Dendritic cell treated with granulocyte-macrophage colony-stimulating factor and Interleukin-4, amounts not matched to agents 40 ng/mL and 50 ng/mL, for 4 days (primary cell): Measurements from ENCODE around the gene CCSER1.
"Not testable (repeated sequence)": the region's sequence is repeated elsewhere in the genome, so short reads cannot be mapped to it uniquely, and the experiment has no call there.

ENCODE experiments used
- H3K27ac Mint-ChIP-seq: one replicate; pipeline ENCODE4 v1.8.0; 2022; ENCODE audit warnings: mild to moderate bottlenecking, mixed read lengths
- H3K27me3 Mint-ChIP-seq: one replicate; pipeline ENCODE4 v1.8.0; 2022; ENCODE audit warnings: mild to moderate bottlenecking, mixed read lengths
- H3K36me3 Mint-ChIP-seq: one replicate; pipeline ENCODE4 v1.8.0; 2022; ENCODE audit warnings: low read depth, mixed read lengths
- H3K4me1 Mint-ChIP-seq: one replicate; pipeline ENCODE4 v1.8.0; 2022; ENCODE audit warnings: low read depth, mixed read lengths
- H3K4me3 Mint-ChIP-seq: one replicate; pipeline ENCODE4 v1.8.0; 2022; ENCODE audit warnings: mild to moderate bottlenecking, moderate library complexity, mixed read lengths
- H3K9me3 Mint-ChIP-seq: one replicate; pipeline ENCODE4 v1.8.0; 2022; ENCODE audit warnings: mixed read lengths
- intact Hi-C: fragments of 100-400 bp; cut with micrococcal nuclease; formaldehyde crosslinking; loops from one replicate; pipeline ENCODE4 v1.15.0; 2022

Gene CCSER1

GRCh38 chr4:91257721-91258120 is 1130.5 kb downstream of the CCSER1 start:
- H3K27ac Mint-ChIP-seq: no peak overlapping the region
- H3K27me3 Mint-ChIP-seq: no peaks in the 10 kb centered on the region
- H3K9me3 Mint-ChIP-seq: peaks cover 7% of the 10 kb centered on the region
- intact Hi-C loops: no loop called here
- no peaks in the 10 kb centered on the region for H3K4me1 Mint-ChIP-seq
- H3K4me3 Mint-ChIP-seq: no peak overlapping the region
- H3K36me3 Mint-ChIP-seq: no peaks in the 10 kb centered on the region

DNA sequence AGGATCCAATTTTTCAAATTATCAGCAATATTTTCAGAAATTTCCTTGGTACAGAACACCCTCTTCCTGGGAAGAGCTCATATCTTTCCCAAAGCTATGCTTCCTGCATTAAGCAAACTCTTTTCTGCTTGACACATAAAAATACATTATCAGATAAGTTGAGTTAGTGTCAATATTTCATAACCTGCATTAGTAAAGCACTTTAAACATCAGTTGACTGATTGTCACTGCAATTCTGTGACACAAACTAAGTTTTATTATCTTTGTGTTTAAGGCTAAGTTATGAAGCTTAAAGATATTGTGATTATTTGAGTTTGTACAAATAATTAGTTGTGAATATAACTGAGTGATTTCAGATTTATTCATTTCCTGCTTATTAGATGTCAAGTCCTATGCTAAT is 1131.1 kb downstream of the CCSER1 start:
- Mint-ChIP-seq H3K27me3 (no peaks in the 10 kb centered on the region), H3K36me3 (no peaks in the 10 kb centered on the region), H3K27ac (no peak overlapping the region), H3K4me1 (no peaks in the 10 kb centered on the region), H3K4me3 (no peak overlapping the region), H3K9me3 (peaks cover 7% of the 10 kb centered on the region)
- intact Hi-C loops: no loop called here

DNA sequence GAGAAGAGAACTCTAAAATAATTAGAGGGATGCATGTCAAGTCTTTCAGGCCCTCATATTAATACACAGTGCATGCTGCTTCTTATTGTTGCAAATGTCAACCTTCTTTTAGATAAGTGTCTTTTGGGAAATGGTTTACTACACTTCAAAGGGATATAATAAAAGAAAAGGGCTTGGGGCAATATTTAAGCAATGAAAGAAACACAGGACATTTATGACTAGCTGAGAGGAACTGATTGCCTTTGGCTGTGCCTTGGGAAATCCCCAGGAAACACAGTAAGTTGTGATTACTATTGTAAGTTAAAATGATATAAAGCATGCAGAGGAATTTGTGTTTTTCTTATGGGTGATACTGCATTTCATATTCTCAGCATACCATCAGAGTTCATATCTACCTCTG is 1140.3 kb downstream of the CCSER1 start:
- H3K27ac Mint-ChIP-seq: no peak overlapping the region
- intact Hi-C loops: no loop called here
- H3K36me3 Mint-ChIP-seq: no peaks in the 10 kb centered on the region
- no peaks in the 10 kb centered on the region for H3K4me1 Mint-ChIP-seq
- no peaks in the 10 kb centered on the region for H3K27me3 Mint-ChIP-seq
- H3K4me3 Mint-ChIP-seq: no peak overlapping the region
- H3K9me3 Mint-ChIP-seq: peaks cover 35% of the 10 kb centered on the region

- H3K27ac Mint-ChIP-seq, H3K4me1 Mint-ChIP-seq, intact Hi-C loops, H3K36me3 Mint-ChIP-seq, H3K27me3 Mint-ChIP-seq, H3K4me3 Mint-ChIP-seq: not testable (repeated sequence)
- H3K9me3 Mint-ChIP-seq: peaks cover 44% of the 10 kb centered on the region
These were observed 1141.3 kb downstream of the CCSER1 start for GRCh38 chr4:91268481-91268880.

DNA sequence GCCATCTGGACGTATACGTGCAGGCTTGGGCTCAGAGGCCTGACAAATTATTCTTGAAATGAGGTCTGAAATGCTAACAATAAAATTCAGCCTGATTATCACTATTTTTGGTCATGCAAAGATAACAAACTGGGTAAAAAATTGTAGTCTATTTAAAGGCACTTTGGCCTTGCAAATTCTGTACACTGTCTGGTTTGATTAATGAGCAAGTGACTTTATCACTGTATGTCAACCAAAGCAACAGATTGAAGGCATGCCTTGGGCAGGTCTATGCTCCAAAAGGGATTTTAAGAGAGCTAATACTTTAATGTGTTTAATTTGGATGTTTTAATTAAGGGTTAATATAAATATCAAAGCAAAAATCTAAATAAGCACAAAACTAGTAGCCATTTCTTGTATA is 1141.7 kb downstream of the CCSER1 start:
- intact Hi-C loops: no loop called here
- Mint-ChIP-seq H3K4me1 (no peaks in the 10 kb centered on the region), H3K9me3 (peaks cover 45% of the 10 kb centered on the region), H3K36me3 (no peaks in the 10 kb centered on the region), H3K27ac (no peak overlapping the region), H3K27me3 (no peaks in the 10 kb centered on the region), H3K4me3 (no peak overlapping the region)

- Mint-ChIP-seq H3K36me3 (no peaks in the 10 kb centered on the region), H3K27ac (no peak overlapping the region), H3K27me3 (no peaks in the 10 kb centered on the region), H3K9me3 (peaks cover 63% of the 10 kb centered on the region), H3K4me1 (no peaks in the 10 kb centered on the region), H3K4me3 (no peak overlapping the region)
- intact Hi-C loops: no loop called here
These were observed 1152.7 kb downstream of the CCSER1 start for GRCh38 chr4:91279899-91280298.

- Mint-ChIP-seq H3K27ac (no peak overlapping the region), H3K36me3 (no peaks in the 10 kb centered on the region), H3K9me3 (peaks cover 55% of the 10 kb centered on the region), H3K4me3 (no peak overlapping the region), H3K27me3 (no peaks in the 10 kb centered on the region), H3K4me1 (no peaks in the 10 kb centered on the region)
- intact Hi-C loops: no loop called here
These were observed 1153.5 kb downstream of the CCSER1 start for GRCh38 chr4:91280551-91281290.

GRCh38 chr4:91282217-91282616 is 1155.0 kb downstream of the CCSER1 start:
- Mint-ChIP-seq H3K9me3 (peaks cover 42% of the 10 kb centered on the region), H3K4me1 (no peaks in the 10 kb centered on the region), H3K4me3 (no peak overlapping the region), H3K27me3 (no peaks in the 10 kb centered on the region), H3K27ac (no peak overlapping the region), H3K36me3 (no peaks in the 10 kb centered on the region)
- intact Hi-C loops: no loop called here

DNA sequence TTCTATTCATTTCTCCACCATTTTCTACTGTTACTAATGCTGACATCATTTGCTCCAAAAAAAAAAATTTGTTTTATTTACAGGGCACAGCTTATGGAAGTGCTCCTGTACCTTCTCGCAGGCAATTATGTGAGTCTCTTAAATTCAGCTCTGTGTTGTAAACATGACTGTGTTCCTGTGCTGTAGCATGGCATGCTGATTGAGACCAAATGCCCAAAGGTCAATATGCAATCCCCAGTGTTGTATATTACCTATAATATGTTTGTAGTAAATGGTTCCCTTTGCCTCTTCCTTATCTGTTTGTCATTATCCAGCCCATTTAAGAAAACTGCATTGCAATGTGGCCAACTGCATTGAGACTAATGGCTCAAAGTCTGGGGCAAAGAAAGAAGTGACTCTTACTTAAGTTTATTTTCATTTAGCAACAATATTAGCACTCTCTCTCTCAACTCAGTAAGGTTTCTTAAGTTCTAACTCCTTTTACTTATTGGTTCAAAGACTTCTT is 1156.6 kb downstream of the CCSER1 start:
- Mint-ChIP-seq H3K36me3 (no peaks in the 10 kb centered on the region), H3K4me3 (no peak overlapping the region), H3K9me3 (peaks cover 32% of the 10 kb centered on the region), H3K27ac (no peak overlapping the region), H3K27me3 (no peaks in the 10 kb centered on the region), H3K4me1 (no peaks in the 10 kb centered on the region)
- intact Hi-C loops: no loop called here

DNA sequence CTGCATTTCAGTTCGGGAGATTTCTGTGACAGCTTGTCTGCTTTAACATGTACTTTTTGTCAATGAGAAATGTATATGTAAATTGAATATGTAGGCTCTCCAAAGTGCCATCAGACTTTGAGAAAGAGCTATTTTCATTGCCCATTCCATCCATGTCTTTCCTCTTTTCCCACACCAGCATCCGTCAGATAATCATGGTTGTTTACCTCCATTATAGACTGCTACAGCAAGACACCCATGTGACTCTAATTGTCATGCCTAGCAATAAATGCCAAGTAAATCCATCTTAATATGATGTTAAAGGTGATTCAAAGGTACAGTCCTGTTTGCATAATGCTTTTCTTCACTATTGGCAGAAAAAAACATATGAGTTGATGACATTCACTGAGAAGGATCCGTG is 1157.3 kb downstream of the CCSER1 start:
- intact Hi-C loops: no loop called here
- Mint-ChIP-seq H3K36me3 (no peaks in the 10 kb centered on the region), H3K27ac (no peak overlapping the region), H3K4me3 (no peak overlapping the region), H3K9me3 (peaks cover 25% of the 10 kb centered on the region), H3K4me1 (no peaks in the 10 kb centered on the region), H3K27me3 (no peaks in the 10 kb centered on the region)

DNA sequence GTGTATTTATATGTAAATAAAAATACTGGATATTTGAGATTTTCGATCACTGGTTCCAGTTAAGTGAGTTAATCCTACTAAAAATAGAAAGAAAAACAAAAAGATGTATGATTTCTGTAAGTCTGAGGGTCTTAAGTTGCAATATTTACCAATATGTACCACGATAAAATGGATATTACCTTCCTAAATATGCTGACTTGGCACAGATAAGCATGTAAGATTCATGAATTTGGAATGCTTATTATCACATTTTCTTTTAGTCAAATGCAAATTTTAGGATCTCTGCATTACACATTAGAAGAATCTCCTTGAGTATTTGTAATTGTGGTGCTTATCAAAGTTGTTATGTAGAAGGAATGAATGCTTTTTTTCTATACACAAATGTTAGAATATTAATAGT is 1158.3 kb downstream of the CCSER1 start:
- H3K27me3 Mint-ChIP-seq: no peaks in the 10 kb centered on the region
- no peaks in the 10 kb centered on the region for H3K36me3 Mint-ChIP-seq
- H3K4me3 Mint-ChIP-seq: no peak overlapping the region
- no peak overlapping the region for H3K27ac Mint-ChIP-seq
- H3K4me1 Mint-ChIP-seq: no peaks in the 10 kb centered on the region
- intact Hi-C loops: no loop called here
- H3K9me3 Mint-ChIP-seq: peaks cover 14% of the 10 kb centered on the region

DNA sequence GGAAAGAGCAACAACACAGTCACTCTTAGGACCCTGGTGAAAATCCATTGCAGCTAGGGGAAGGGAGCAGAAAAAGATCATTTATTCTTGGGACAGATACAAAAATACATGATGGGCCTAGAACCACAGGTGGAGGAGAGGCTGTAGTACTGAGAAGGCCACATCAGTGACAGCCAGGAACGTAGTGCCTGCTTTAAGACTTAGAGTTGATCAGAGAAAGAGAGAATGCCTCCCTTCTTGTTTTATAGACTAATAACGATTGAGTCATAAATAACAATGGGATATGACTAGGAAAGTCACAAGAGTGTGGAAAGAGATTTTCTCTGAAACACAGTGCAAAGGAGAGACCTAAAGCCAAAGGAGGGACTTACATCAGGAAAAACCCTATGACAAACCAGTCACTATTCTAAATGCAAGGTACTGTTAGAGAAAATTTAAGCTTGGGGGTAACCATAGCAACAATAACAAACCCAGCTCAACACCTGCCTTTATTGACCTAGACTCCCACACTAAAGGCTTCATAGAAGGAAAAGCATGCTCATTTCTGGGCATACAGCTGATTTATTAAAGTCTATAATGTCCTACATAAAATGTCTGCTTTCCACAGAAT is 1161.6 kb downstream of the CCSER1 start:
- Mint-ChIP-seq H3K27me3 (no peaks in the 10 kb centered on the region), H3K9me3 (peaks cover 15% of the 10 kb centered on the region)

GRCh38 chr4:91298156-91298700 is 1171.0 kb downstream of the CCSER1 start:
- H3K4me1 Mint-ChIP-seq: no peaks in the 10 kb centered on the region
- no peak overlapping the region for H3K27ac Mint-ChIP-seq
- no peaks in the 10 kb centered on the region for H3K36me3 Mint-ChIP-seq
- intact Hi-C loops: no loop called here
- peaks cover 5% of the 10 kb centered on the region for H3K9me3 Mint-ChIP-seq
- H3K27me3 Mint-ChIP-seq: no peaks in the 10 kb centered on the region
- no peak overlapping the region for H3K4me3 Mint-ChIP-seq

More for the DNA sequence above, 1161.6 kb downstream of the CCSER1 start:
- Mint-ChIP-seq H3K4me3 (no peak overlapping the region), H3K4me1 (no peaks in the 10 kb centered on the region), H3K36me3 (no peaks in the 10 kb centered on the region), H3K27ac (no peak overlapping the region)
- intact Hi-C loops: no loop called here

DNA sequence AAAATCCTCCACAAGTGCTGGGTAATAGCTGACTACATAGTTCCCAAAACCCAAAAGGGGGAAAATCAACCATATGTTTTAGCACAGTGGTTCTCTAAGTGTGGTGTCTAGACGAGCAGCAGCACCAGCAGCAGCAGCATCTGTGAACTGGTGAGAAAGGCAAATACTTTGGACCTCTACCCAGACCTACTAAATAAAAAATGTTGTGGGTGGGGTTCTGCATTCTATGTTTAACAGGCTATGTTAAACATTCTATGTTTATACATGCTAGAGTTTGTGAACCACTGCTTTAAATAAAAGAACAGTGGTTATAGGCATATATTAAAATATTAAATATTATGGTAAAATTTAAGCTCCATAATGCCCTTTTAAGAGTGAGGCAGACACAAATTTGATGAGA is 1171.6 kb downstream of the CCSER1 start:
- Mint-ChIP-seq H3K4me1 (no peaks in the 10 kb centered on the region), H3K27ac (no peak overlapping the region), H3K27me3 (no peaks in the 10 kb centered on the region), H3K9me3 (peaks cover 5% of the 10 kb centered on the region), H3K4me3 (no peak overlapping the region), H3K36me3 (no peaks in the 10 kb centered on the region)
- intact Hi-C loops: no loop called here
